MCF 10A (cell line): ENCODE data around the gene BIN1. TPM values are rescaled to one million over a fixed set of nuclear protein-coding genes. Genes with fewer than 3 reads are reported as not detected.

ENCODE experiments used
- BruUV-seq: library from RNA; stranded (reverse); fragments of 400-500 nt; replicated peaks from 2 replicates; lab custom pipeline; 2021; lab: Mats Ljungman, UMichigan
- CTCF ChIA-PET: fragments of 300-600 bp; sonication (Branson Sonifier 250); formaldehyde crosslinking; extraction: SDS; loops from one replicate; lab custom pipeline; 2021; ENCODE audit warnings: antibody characterized with exemption, inconsistent platforms; lab: Yijun Ruan, JAX
- POLR2A ChIA-PET: fragments of 300-600, 350-650 bp; sonication (Branson Sonifier 250); formaldehyde crosslinking; extraction: SDS; loops from one replicate; lab custom pipeline; 2020; ENCODE audit warnings: antibody characterized with exemption, inconsistent platforms; lab: Yijun Ruan, JAX
- DNase-seq: peaks from one replicate; pipeline ENCODE4 v3.0.0-alpha.2; 2018; ENCODE audit not compliant: unreplicated experiment
- H3K27ac Mint-ChIP-seq: one replicate; pipeline ENCODE4 v1.8.0; 2022; ENCODE audit warnings: mild to moderate bottlenecking, low read depth, mixed read lengths; ENCODE audit not compliant: unreplicated experiment
- H3K27me3 Mint-ChIP-seq: one replicate; pipeline ENCODE4 v1.8.0; 2022; ENCODE audit warnings: mixed read lengths; ENCODE audit not compliant: insufficient read depth, unreplicated experiment
- H3K36me3 Mint-ChIP-seq: one replicate; pipeline ENCODE4 v1.8.0; 2022; ENCODE audit warnings: mild to moderate bottlenecking, moderate library complexity, mixed read lengths; ENCODE audit not compliant: insufficient read depth, unreplicated experiment
- H3K4me1 Mint-ChIP-seq: one replicate; pipeline ENCODE4 v1.8.0; 2022; ENCODE audit warnings: mixed read lengths; ENCODE audit not compliant: insufficient read depth, unreplicated experiment
- H3K4me3 Mint-ChIP-seq: one replicate; pipeline ENCODE4 v1.8.0; 2022; ENCODE audit warnings: mild to moderate bottlenecking, moderate library complexity, mixed read lengths; ENCODE audit not compliant: unreplicated experiment
- H3K9me3 Mint-ChIP-seq: one replicate; pipeline ENCODE4 v1.8.0; 2022; ENCODE audit warnings: mixed read lengths; ENCODE audit not compliant: unreplicated experiment
- CTCF ChIP-seq: fragments of 200-600 bp; IDR thresholded peaks from one replicate; pipeline ENCODE4 v1.8.0; 2022; ENCODE audit warnings: antibody characterized with exemption, mild to moderate bottlenecking; ENCODE audit not compliant: unreplicated experiment
- intact Hi-C: fragments of 100-400 bp; cut with micrococcal nuclease; formaldehyde crosslinking; loops from 2 replicates; pipeline ENCODE4 v1.14.1; 2022
- total RNA-seq: library from RNA; stranded (reverse); gene quantifications from 2 replicates; pipeline ENCODE4 v1.2.3, GENCODE V29; 2022

BIN1 gene
- total RNA-seq, 1 experiment from 2014 or later, result 29.6 TPM

GRCh38 chr2:127058246-127058953 lies 48.6 kb downstream of the BIN1 start:
- intact Hi-C loops, result no loop called here
- ChIA-PET CTCF (interaction anchor here (0.7 kb wide), 1 partner anchor 9 kb away, joined by 3 read pairs; no protein-coding TSS in a partner anchor), POLR2A (no interaction called here)
- no peaks in the 10 kb centered on the region for H3K4me1 Mint-ChIP-seq
- no peak for DNase-seq
- no peak for TF ChIP-seq CTCF
- no peaks in the 10 kb centered on the region for H3K27me3 Mint-ChIP-seq
- H3K27ac Mint-ChIP-seq, result no peak overlapping the region
- no TSS peak for BruUV-seq
- no peaks in the 10 kb centered on the region for H3K9me3 Mint-ChIP-seq
- H3K4me3 Mint-ChIP-seq, result no peak overlapping the region
- H3K36me3 Mint-ChIP-seq, result peaks cover 11% of the 10 kb centered on the region

- H3K9me3 Mint-ChIP-seq, result no peaks in the 10 kb centered on the region
- intact Hi-C loops, result no loop called here
- no TSS peak for BruUV-seq
- no peak overlapping the region for H3K4me3 Mint-ChIP-seq
- no peak for DNase-seq
- no peaks in the 10 kb centered on the region for H3K27me3 Mint-ChIP-seq
- no peak for TF ChIP-seq CTCF
- no peak overlapping the region for H3K27ac Mint-ChIP-seq
- H3K36me3 Mint-ChIP-seq, result peaks cover 11% of the 10 kb centered on the region
- POLR2A ChIA-PET, result no interaction called here
- CTCF ChIA-PET, result interaction anchor here (0.6 to 0.7 kb wide), 2 partner anchors 10 to 205 kb away, joined by 3 to 4 read pairs; no protein-coding TSS in a partner anchor
- H3K4me1 Mint-ChIP-seq, result no peaks in the 10 kb centered on the region
These were observed 49.3 kb downstream of the BIN1 start for GRCh38 chr2:127057371-127058245.

- Mint-ChIP-seq H3K27me3 (no peaks in the 10 kb centered on the region), H3K27ac (no peak overlapping the region), H3K4me1 (no peaks in the 10 kb centered on the region), H3K9me3 (no peaks in the 10 kb centered on the region), H3K36me3 (peaks cover 11% of the 10 kb centered on the region), H3K4me3 (no peak overlapping the region)
- BruUV-seq, result no TSS peak
- intact Hi-C loops, result no loop called here
- no peak for TF ChIP-seq CTCF
- POLR2A ChIA-PET, result no interaction called here
- CTCF ChIA-PET, result interaction anchor here (0.6 to 0.7 kb wide), 2 partner anchors 49 to 204 kb away, joined by 3 to 4 read pairs; no protein-coding TSS in a partner anchor
- DNase-seq, result no peak
These were observed 50.2 kb downstream of the BIN1 start for GRCh38 chr2:127056631-127057370.
